ENCODE measurements around the gene PEX19. TPM values are rescaled to one million over a fixed set of nuclear protein-coding genes. Genes with fewer than 3 reads are reported as not detected.

PEX19 gene
- 72.6 and 76.5 TPM in 2 replicates for total RNA-seq (2013; cell fraction: nucleolus; rRNA removed)
- total RNA-seq (2014; rRNA removed), result 33.9 and 34.5 TPM in 2 replicates
- total RNA-seq (2014; rRNA removed; fragmentation: Illumina TruSeq; extraction: Trizol), result 26.9 and 27.6 TPM in 2 replicates
- 46.5 and 47.2 TPM in 2 replicates for total RNA-seq (2021)
- 15.4 TPM for polyA plus RNA-seq (2011; ENCODE audit: low read depth)
- polyA plus RNA-seq (2011; rRNA removed), result 58.1 and 72.2 TPM in 2 replicates
- 33.2 and 38.9 TPM in 2 replicates for polyA plus RNA-seq (2011; cell fraction: cytosol; rRNA removed)
- polyA plus RNA-seq (2011; cell fraction: nucleus; rRNA removed), result 31.6 and 55.3 TPM in 2 replicates
- polyA plus RNA-seq (2012), result 20.2 and 24.2 TPM in 2 replicates
- 39.1 and 49.5 TPM in 2 replicates for polyA plus RNA-seq (2014; fragmentation: Illumina TruSeq; extraction: Trizol)
- polyA plus RNA-seq (2014; fragmentation: Nextera tagmentation; extraction: Ambion mirVana), result 10 to 100 TPM; 29.4 to 50.8 TPM
- polyA plus RNA-seq (2014; rRNA removed), result 24.9 and 27.1 TPM in 2 replicates
- 10 to 100 TPM; 40.1 to 42.2 TPM for polyA plus RNA-seq (2016; fragmentation: Nextera tagmentation; extraction: Ambion mirVana)
- 47.9 and 64.5 TPM in 2 replicates for polyA minus RNA-seq (2011; rRNA and poly(A)+ RNA removed)
- 7.1 and 10.7 TPM in 2 replicates for polyA minus RNA-seq (2011; cell fraction: cytosol; rRNA and poly(A)+ RNA removed)
- polyA minus RNA-seq (2011; cell fraction: nucleus; rRNA and poly(A)+ RNA removed), result 36.0 and 42.8 TPM in 2 replicates
- percentile 79 among the genes with signal in this experiment for Bru-seq, nascent RNA
- percentile 91 among the genes with signal in this experiment for BruChase-seq, experiment 1, labeled RNA remaining after a 6-hour chase
- BruChase-seq, experiment 2, labeled RNA remaining after a 2-hour chase, result percentile 90 among the genes with signal in this experiment
- long read RNA-seq, experiment 1, transcript PEX19-201 (8 exons, 3,661 nt), result major isoform, 47 of 52 reads
- long read RNA-seq, experiment 1, partial matches to known transcripts, result 2 of 52 reads
- long read RNA-seq, experiment 1, other reads (novel, unspliced or antisense), result 2 of 52 reads
- long read RNA-seq, experiment 2, transcript PEX19-205 (7 exons, 3,504 nt), result minor isoform, 5 of 120 reads
- long read RNA-seq, experiment 2, transcript PEX19-201 (8 exons, 3,661 nt), result major isoform, 95 of 120 reads
- long read RNA-seq, experiment 2, partial matches to known transcripts, result 3 of 120 reads
- long read RNA-seq, experiment 2, other reads (novel, unspliced or antisense), result 14 of 120 reads

- FAIRE-seq (peak; percentile 98), DNase-seq (ENCODE audit: low read depth, low spot score) (peak; percentile 71), ATAC-seq (peak; percentile 100)
- Histone ChIP-seq H3K4me3 (peak within 1 kb of the TSS; percentile 91), H3K9ac (ENCODE audit: control insufficient read depth, insufficient read depth, low read length) (peak within 1 kb of the TSS; percentile 92), H3K4me1 (ENCODE audit: control insufficient read depth, insufficient read depth, low read length) (no peaks in the 10 kb centered on the region), H3K79me2 (ENCODE audit: control insufficient read depth, insufficient read depth, low read length) (peaks cover 13% of the 10 kb centered on the region), H3K9me3 (replicated peaks; ENCODE audit: control insufficient read depth, insufficient read depth, low read length) (no peaks in the 10 kb centered on the region), H3K27me3 (replicated peaks in 1 of 2; ENCODE audit: control insufficient read depth in 2 of 2, insufficient read depth in 2 of 2, low read length in 1 of 2) (no peaks in the 10 kb centered on the region), H3K4me2 (ENCODE audit: control insufficient read depth, insufficient read depth) (peak within 1 kb of the TSS; percentile 91), H4K20me1 (ENCODE audit: control insufficient read depth, insufficient read depth) (no peaks in the 10 kb centered on the region), H2AFZ (ENCODE audit: control insufficient read depth, low read depth, low read length) (peak within 1 kb of the TSS; percentile 93), H3K27ac (ENCODE audit: control insufficient read depth, insufficient read depth) (peak within 1 kb of the TSS; percentile 68), H3K36me3 (ENCODE audit: control insufficient read depth in 2 of 2, insufficient read depth in 2 of 2, low read length in 1 of 2) (peaks cover 2 to 6% of the 10 kb centered on the region in 2 experiments; a peak in 3 of 4 replicates)
- intact Hi-C loops (cut with micrococcal nuclease; ENCODE audit: unreplicated experiment), result loop anchor here (1.0 kb wide), 1 partner anchor 23 kb away; the partner anchor contains the start of gene DCAF8
- in situ Hi-C loops (cut with MboI), result no loop called here
- SMC1A ChIA-PET (ENCODE audit: uncharacterized antibody, unreplicated experiment), result interaction anchor here (0.6 to 2.6 kb wide), 20 partner anchors 9 to 281 kb away, joined by 3 to 21 read pairs (median 4); partner anchors contain the start of genes DCAF8 and IGSF8
- RAD21 ChIA-PET (ENCODE audit: unreplicated experiment), result interaction anchor here (0.5 to 2.5 kb wide), 10 partner anchors 20 to 187 kb away, joined by 3 to 27 read pairs (median 6); partner anchors contain the start of genes DCAF8 and IGSF8
- under 1% methylated on average over 27 of the region's 27 CpGs for WGBS (ENCODE audit: insufficient coverage, insufficient replicate concordance, low lambda C conversion rate, missing lambda C conversion rate)
- CTCF ChIA-PET, result interaction anchor here (0.6 to 2.7 kb wide), 16 partner anchors 18 to 199 kb away, joined by 3 to 22 read pairs (median 4); partner anchors contain the start of gene DCAF8
- POLR2A ChIA-PET, result interaction anchor here (1.0 to 2.9 kb wide), 4 partner anchors 22 to 188 kb away, joined by 3 to 29 read pairs (median 4); partner anchors contain the start of gene DCAF8
- BruUV-seq (replicated peaks), result TSS peak; percentile 70
- TF ChIP-seq PAX8 (IDR thresholded peaks at IDR 0.05) (no peak), NR2F1 (conservative IDR thresholded peaks at IDR 0.05) (peak; percentile 89), TBL1XR1 (IDR thresholded peaks at IDR 0.05; ENCODE audit: low read depth, low read length) (0 out of 2 replicates have a peak, but pooled peaks have one; percentile 15), IKZF2 (IDR thresholded peaks at IDR 0.05) (peak in 1 of 2 experiments; percentile 23; a peak in 1 of 4 replicates), JUNB (IDR thresholded peaks at IDR 0.05) (no peak), SREBF1 (IDR thresholded peaks at IDR 0.05; ENCODE audit: low read length) (0 out of 2 replicates have a peak, but pooled peaks have one; percentile 17), CREM (IDR thresholded peaks at IDR 0.05; ENCODE audit: low read depth) (peak; percentile 43; the same call in 1 of the 2 replicates), BHLHE40 (IDR thresholded peaks at IDR 0.05; ENCODE audit: borderline replicate concordance in 1 of 2, low read depth in 2 of 2, low read length in 1 of 2) (peak; percentile 26 to 32; a peak in 2 of 4 replicates), ZNF622 (IDR thresholded peaks at IDR 0.05) (no peak), E4F1 (IDR thresholded peaks at IDR 0.05; ENCODE audit: borderline replicate concordance, partially characterized antibody) (no peak), CBX3 (IDR thresholded peaks at IDR 0.05; ENCODE audit: borderline replicate concordance, low read depth) (no peak), NKRF (conservative IDR thresholded peaks at IDR 0.05) (peak; percentile 99), CHD2 (IDR thresholded peaks at IDR 0.05; ENCODE audit: borderline replicate concordance, low read depth, low read length) (peak; percentile 56; the same call in 1 of the 2 replicates), IKZF1 (conservative IDR thresholded peaks at IDR 0.05) (peak; percentile 52; the same call in 1 of the 2 replicates), SPI1 (IDR thresholded peaks at IDR 0.05; ENCODE audit: borderline replicate concordance, insufficient read depth, low read depth, low read length) (no peak)
Observed at GRCh38 chr1:160284782-160285344, at the start of gene PEX19. Gene PEX19 (minus strand): TSS chr1:160285133. CDS start chr1:160285124, 9 bp downstream.
